Measurements from ENCODE around the gene SUGCT.

The SUGCT gene

DNA sequence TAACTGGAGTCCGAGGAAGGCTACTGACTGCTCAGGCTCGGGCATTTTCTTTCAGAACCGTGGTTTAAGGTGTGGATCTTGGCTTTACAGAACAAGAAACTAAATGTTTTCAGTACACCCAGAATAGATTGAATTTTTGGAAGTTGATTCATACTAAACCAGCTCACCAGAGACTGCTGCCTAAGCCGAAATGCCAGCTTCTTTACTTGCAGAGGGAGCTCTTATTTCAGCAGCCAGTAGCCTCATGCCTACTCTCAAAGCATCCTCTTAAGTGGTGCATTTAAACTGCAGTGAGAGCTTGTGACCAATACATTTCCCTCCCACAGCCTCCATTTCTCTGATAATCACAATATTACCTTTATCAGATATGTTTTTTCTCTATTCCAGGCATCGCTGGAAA lies 615.1 kb downstream of the SUGCT start:
- TF ChIP-seq, protein P1, sequence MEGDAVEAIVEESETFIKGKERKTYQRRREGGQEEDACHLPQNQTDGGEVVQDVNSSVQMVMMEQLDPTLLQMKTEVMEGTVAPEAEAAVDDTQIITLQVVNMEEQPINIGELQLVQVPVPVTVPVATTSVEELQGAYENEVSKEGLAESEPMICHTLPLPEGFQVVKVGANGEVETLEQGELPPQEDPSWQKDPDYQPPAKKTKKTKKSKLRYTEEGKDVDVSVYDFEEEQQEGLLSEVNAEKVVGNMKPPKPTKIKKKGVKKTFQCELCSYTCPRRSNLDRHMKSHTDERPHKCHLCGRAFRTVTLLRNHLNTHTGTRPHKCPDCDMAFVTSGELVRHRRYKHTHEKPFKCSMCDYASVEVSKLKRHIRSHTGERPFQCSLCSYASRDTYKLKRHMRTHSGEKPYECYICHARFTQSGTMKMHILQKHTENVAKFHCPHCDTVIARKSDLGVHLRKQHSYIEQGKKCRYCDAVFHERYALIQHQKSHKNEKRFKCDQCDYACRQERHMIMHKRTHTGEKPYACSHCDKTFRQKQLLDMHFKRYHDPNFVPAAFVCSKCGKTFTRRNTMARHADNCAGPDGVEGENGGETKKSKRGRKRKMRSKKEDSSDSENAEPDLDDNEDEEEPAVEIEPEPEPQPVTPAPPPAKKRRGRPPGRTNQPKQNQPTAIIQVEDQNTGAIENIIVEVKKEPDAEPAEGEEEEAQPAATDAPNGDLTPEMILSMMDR (IDR thresholded peaks at IDR 0.05): no peak

- TF ChIP-seq, protein P1 (IDR thresholded peaks at IDR 0.05): no peak
Measured at GRCh38 chr7:40753455-40753854, 618.6 kb downstream of the SUGCT start.

- TF ChIP-seq, protein P1 (IDR thresholded peaks at IDR 0.05): no peak
Measured at GRCh38 chr7:40755438-40755837, 620.6 kb downstream of the SUGCT start.

DNA sequence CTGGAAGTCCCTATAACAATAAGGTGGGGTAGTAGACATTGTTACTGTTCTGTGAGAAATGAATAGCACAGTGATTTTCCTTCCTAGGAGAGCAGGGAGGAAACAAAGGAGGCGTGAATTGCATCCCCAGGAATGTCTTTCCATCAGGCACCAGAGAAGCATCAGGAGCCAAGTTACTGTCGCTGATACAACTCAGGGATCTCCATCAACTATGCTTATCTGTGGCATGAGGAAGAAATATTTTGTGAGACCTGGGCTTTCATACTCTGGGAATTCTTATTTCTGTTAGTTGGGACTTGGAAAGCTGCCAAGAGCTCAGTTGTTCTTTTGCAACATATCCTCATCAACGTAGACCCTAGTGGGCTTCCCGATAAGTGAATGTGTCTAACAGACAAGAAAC lies 622.3 kb downstream of the SUGCT start:
- TF ChIP-seq, protein P1 (IDR thresholded peaks at IDR 0.05): no peak

GRCh38 chr7:40758590-40758989 lies 623.8 kb downstream of the SUGCT start:
- TF ChIP-seq, protein P1 (IDR thresholded peaks at IDR 0.05): no peak

DNA sequence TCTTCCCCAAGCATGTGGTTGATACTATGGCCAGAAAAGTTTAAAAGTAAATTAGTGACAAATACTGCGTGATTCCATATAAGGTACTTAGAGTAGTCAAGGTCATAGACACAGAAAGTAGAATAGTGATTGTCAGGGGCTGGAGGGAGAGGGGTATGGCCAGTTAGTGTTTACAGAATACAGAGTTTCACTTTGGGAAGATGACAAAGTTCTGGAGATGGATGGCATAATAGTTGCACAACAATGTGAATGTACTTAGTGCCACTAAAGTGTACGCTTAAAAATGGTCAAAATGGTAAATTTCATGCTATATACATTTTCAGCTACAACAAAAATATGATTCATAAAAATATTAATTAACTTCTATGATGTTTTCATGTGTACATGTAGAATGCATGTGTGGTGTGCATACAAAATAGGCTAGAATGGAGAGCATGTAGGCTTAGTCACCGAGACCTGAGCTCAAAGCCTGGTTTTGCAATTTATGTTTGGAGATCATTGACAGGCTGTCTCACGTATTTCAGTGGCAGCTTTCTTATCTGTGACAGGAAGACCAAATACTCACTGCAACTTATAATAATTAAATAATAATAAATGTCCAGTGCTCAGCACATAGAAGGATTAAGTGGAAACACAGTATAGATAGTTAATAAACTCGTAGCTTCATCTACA lies 625.6 kb downstream of the SUGCT start:
- TF ChIP-seq, protein P1 (IDR thresholded peaks at IDR 0.05): no peak

DNA sequence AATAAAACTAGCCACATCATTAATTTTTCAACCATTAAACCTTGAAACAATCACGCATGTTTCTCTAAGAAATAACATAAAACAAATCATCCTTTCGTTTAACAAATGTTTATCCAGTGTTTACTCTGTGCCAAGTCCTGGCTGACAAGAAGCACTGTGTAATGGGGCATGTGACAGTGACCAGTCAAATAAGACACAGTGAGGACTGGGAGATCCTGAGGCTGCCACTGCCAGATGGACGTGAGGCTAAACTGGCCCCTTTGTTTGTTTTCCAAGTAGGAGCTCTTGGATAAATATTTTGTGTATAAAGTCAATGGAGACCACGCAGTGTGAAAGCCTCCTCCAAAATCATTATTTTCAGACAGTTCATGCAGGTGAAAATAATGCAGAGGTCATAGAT lies 626.2 kb downstream of the SUGCT start:
- TF ChIP-seq, protein P1 (IDR thresholded peaks at IDR 0.05): no peak
